HCT116 (cell line): ENCODE results near the gene AVPI1. TPM values are rescaled to one million over a fixed set of nuclear protein-coding genes. Genes with fewer than 3 reads are reported as not detected.

ENCODE experiments used
- ATAC-seq: fragments of 200-7000 bp; cut with Tn5 transposase; 2 replicates; pipeline ENCODE4 v1.9.1; 2020; ENCODE audit warnings: mild to moderate bottlenecking, moderate library complexity
- BruUV-seq: library from RNA; stranded (reverse); fragments of 400-500 nt; replicated peaks from 2 replicates; lab custom pipeline; 2021; lab: Mats Ljungman, UMichigan
- CTCF ChIA-PET: fragments of 300-600 bp; sonication (Branson Sonifier 250); formaldehyde crosslinking; loops from one replicate; lab custom pipeline; 2021; ENCODE audit warnings: antibody characterized with exemption; lab: Charles Lee
- POLR2A ChIA-PET: fragments of 300-600, 350-600 bp; sonication (Branson Sonifier 250); formaldehyde crosslinking; loops from one replicate; lab custom pipeline; 2021; ENCODE audit warnings: antibody characterized with exemption; lab: Charles Lee
- RAD21 ChIA-PET, 2 experiments: fragments of 300-600 bp; sonication (Branson Sonifier 250); formaldehyde crosslinking; loops; one replicate each; lab custom pipeline; 2023; ENCODE audit warnings: low total read pairs in 2 of 2; ENCODE audit not compliant: uncharacterized antibody in 2 of 2, unreplicated experiment in 2 of 2, low non-redundant PET in 1 of 2; lab: Charles Lee
- DNase-seq: peaks from one replicate; pipeline ENCODE4 v3.0.0-alpha.2; 2010; ENCODE audit warnings: low read depth, low spot score
- H2AFZ ChIP-seq: fragments of 200-600 bp; shearing (Covaris generic), sonication (generic); 2 replicates; pipeline ENCODE4 v1.6.1; 2017; ENCODE audit warnings: low read depth, mixed run types, mixed read lengths, antibody characterized with exemption, low read length; ENCODE audit not compliant: poor library complexity, severe bottlenecking
- H3K27ac ChIP-seq: 2 replicates; pipeline ENCODE4 v1.5.1; 2012; ENCODE audit warnings: low read depth, low read length
- H3K27me3 ChIP-seq: fragments of 200-600 bp; sonication (generic); 2 replicates; pipeline ENCODE4 v1.6.1; 2016; ENCODE audit warnings: mixed run types, low read length, mixed read lengths; ENCODE audit not compliant: insufficient read depth
- H3K36me3 ChIP-seq, 2 experiments: fragments of 200-500 bp in 1 of 2; fragments of 200-600 bp in 1 of 2; sonication (Bioruptor generic) in 1 of 2; sonication (generic) in 1 of 2; 2 replicates each; pipeline versions ENCODE4 v1.5.1 to v1.6.1; 2014 to 2016; ENCODE audit warnings: low read length in 2 of 2, inconsistent platforms in 1 of 2, mixed read lengths in 1 of 2, mixed run types in 1 of 2; ENCODE audit not compliant: insufficient read depth in 2 of 2, control insufficient read depth in 1 of 2
- H3K4me1 ChIP-seq, 2 experiments: fragments of 200-600 bp in 1 of 2; sonication (generic) in 1 of 2; 2 replicates each; pipeline versions ENCODE4 v1.5.1 to v1.6.1; 2012 to 2017; ENCODE audit warnings: low read length in 2 of 2, inconsistent platforms in 1 of 2, mild to moderate bottlenecking in 1 of 2, mixed read lengths in 1 of 2, mixed run types in 1 of 2, moderate library complexity in 1 of 2; ENCODE audit not compliant: insufficient read depth in 2 of 2, control insufficient read depth in 1 of 2
- H3K4me2 ChIP-seq: fragments of 200-600 bp; sonication (generic); 2 replicates; pipeline ENCODE4 v1.6.1; 2017; ENCODE audit warnings: mixed run types, low read length, mixed read lengths
- H3K4me3 ChIP-seq, 2 experiments: fragments of 200-600 bp in 1 of 2; sonication (generic) in 1 of 2; replicated peaks in 1 of 2; 2 replicates each; pipeline ENCODE4 v1.5.1; 2011 to 2016; ENCODE audit warnings: low read length in 2 of 2, control low read depth in 1 of 2, low read depth in 1 of 2, mild to moderate bottlenecking in 1 of 2, mixed read lengths in 1 of 2, mixed run types in 1 of 2
- H3K79me2 ChIP-seq: fragments of 200-600 bp; sonication (generic); 2 replicates; pipeline ENCODE4 v1.6.1; 2017; ENCODE audit warnings: mild to moderate bottlenecking, mixed run types, low read length, moderate library complexity, mixed read lengths; ENCODE audit not compliant: insufficient read depth
- H3K9ac ChIP-seq: fragments of 200-600 bp; sonication (generic); 2 replicates; pipeline ENCODE4 v1.6.1; 2016; ENCODE audit warnings: low read length, mixed read lengths
- H3K9me2 ChIP-seq: fragments of 200-600 bp; sonication (generic), shearing (Covaris generic); 2 replicates; pipeline ENCODE4 v1.6.1; 2017; ENCODE audit warnings: mixed run types, mild to moderate bottlenecking, moderate library complexity; ENCODE audit not compliant: insufficient read depth
- H3K9me3 ChIP-seq, 2 experiments: fragments of 200-500 bp in 1 of 2; fragments of 200-600 bp in 1 of 2; sonication (Bioruptor generic) in 1 of 2; sonication (generic) in 1 of 2; 2 replicates each; pipeline ENCODE4 v1.6.1; 2014 to 2017; ENCODE audit warnings: low read length in 2 of 2, mixed read lengths in 2 of 2, inconsistent platforms in 1 of 2, low read depth in 1 of 2, mild to moderate bottlenecking in 1 of 2, mixed run types in 1 of 2, moderate library complexity in 1 of 2; ENCODE audit not compliant: control insufficient read depth in 1 of 2, insufficient read depth in 1 of 2
- H4K20me1 ChIP-seq: fragments of 200-600 bp; sonication (generic), shearing (Covaris generic); 2 replicates; pipeline ENCODE4 v1.6.1; 2017; ENCODE audit warnings: mixed run types, mild to moderate bottlenecking, moderate library complexity; ENCODE audit not compliant: insufficient read depth
- CBX3 ChIP-seq: IDR thresholded peaks from 2 replicates; pipeline ENCODE4 v1.6.1; 2012; ENCODE audit warnings: low read depth
- EGR1 ChIP-seq: IDR thresholded peaks from 2 replicates; pipeline ENCODE4 v1.6.1; 2012; ENCODE audit warnings: low read depth
- JUND ChIP-seq: IDR thresholded peaks from 2 replicates; pipeline ENCODE4 v1.6.1; 2012
- MAX ChIP-seq: IDR thresholded peaks from 2 replicates; pipeline ENCODE4 v1.6.1; 2012
- POLR2A ChIP-seq: IDR thresholded peaks from 2 replicates; pipeline ENCODE4 v1.7.0; 2011; ENCODE audit warnings: borderline replicate concordance; ENCODE audit not compliant: insufficient read depth, insufficient read length; ENCODE audit errors: extremely low read depth
- POLR2AphosphoS5 ChIP-seq: IDR thresholded peaks from 2 replicates; pipeline ENCODE4 v1.6.1; 2011; ENCODE audit warnings: mild to moderate bottlenecking, low read depth, low read length, moderate library complexity
- RAD21 ChIP-seq: IDR thresholded peaks from 2 replicates; pipeline ENCODE4 v1.6.1; 2012; ENCODE audit warnings: low read depth, mild to moderate bottlenecking
- REST ChIP-seq: IDR thresholded peaks from 2 replicates; pipeline ENCODE4 v1.6.1; 2012; ENCODE audit warnings: low read depth
- SRF ChIP-seq: IDR thresholded peaks from 2 replicates; pipeline ENCODE4 v1.6.1; 2012; ENCODE audit warnings: low read depth
- YY1 ChIP-seq: IDR thresholded peaks from 2 replicates; pipeline ENCODE4 v1.6.1; 2011; ENCODE audit warnings: low read length, low read depth, moderate library complexity, mild to moderate bottlenecking; ENCODE audit not compliant: insufficient replicate concordance; ENCODE audit errors: extremely low read depth
- ZBTB33 ChIP-seq: IDR thresholded peaks from 2 replicates; pipeline ENCODE4 v1.6.1; 2011; ENCODE audit warnings: mild to moderate bottlenecking, low read length, moderate library complexity; ENCODE audit not compliant: insufficient replicate concordance; ENCODE audit errors: extremely low read depth
- ZFX ChIP-seq: fragments of 450-650 bp; IDR thresholded peaks from 2 replicates; pipeline ENCODE4 v1.6.1; 2017
- intact Hi-C: fragments of 100-400 bp; cut with micrococcal nuclease; formaldehyde crosslinking; loops from 2 replicates; pipeline ENCODE4 v1.10.0; 2022
- total RNA-seq: library from RNA; stranded (reverse); gene quantifications from one replicate; pipeline ENCODE4 v1.2.1, GENCODE V29; 2021; ENCODE audit not compliant: unreplicated experiment
- TF ChIP-seq, protein P1 (sequence below): IDR thresholded peaks from 2 replicates; pipeline ENCODE4 v1.6.1; 2012

The AVPI1 gene
- total RNA-seq, 1 experiment from 2014 or later = 26.7 TPM

DNA sequence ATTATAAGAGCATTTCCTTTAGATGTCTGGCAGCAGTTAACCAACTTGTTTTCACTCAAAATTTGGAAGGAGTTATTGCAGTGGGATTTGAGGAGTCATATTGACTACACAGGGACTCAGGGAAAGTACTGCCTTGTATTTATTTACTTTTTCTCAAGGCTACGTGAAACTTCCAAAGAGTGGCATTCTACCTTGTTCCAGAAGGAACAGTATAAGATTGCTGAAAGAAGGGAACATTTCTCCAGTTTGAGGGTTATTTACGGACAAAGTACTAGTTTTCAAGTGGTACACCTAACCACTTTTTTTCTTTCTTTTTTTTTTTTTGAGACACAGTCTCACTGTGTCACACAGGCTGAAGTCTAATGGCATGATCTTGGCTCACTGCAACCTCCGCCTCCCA is 58.8 kb downstream of the AVPI1 start:
- peaks cover 6% of the 10 kb centered on the region; the same call in 1 of the 2 replicates for H3K79me2 ChIP-seq
- no peaks in the 10 kb centered on the region for H3K9me2 ChIP-seq
- RAD21 ChIA-PET = no interaction called here
- TF ChIP-seq POLR2AphosphoS5 = no peak
- TF ChIP-seq ZBTB33 = no peak
- TF ChIP-seq RAD21 = no peak
- TF ChIP-seq ZFX = no peak
- no peak for TF ChIP-seq POLR2A
- TF ChIP-seq YY1 = no peak
- TF ChIP-seq JUND = no peak
- TF ChIP-seq, protein P1, sequence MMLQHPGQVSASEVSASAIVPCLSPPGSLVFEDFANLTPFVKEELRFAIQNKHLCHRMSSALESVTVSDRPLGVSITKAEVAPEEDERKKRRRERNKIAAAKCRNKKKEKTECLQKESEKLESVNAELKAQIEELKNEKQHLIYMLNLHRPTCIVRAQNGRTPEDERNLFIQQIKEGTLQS = no peak
- POLR2A ChIA-PET = no interaction called here
- H4K20me1 ChIP-seq = no peaks in the 10 kb centered on the region
- DNase-seq (no peak), ATAC-seq (no peak)
- no peak overlapping the region for H2AFZ ChIP-seq
- BruUV-seq = no TSS peak
- H3K9me3 ChIP-seq = no peaks in the 10 kb centered on the region
- H3K27me3 ChIP-seq = no peaks in the 10 kb centered on the region
- no peak overlapping the region for H3K9ac ChIP-seq
- H3K27ac ChIP-seq = no peak overlapping the region
- peaks cover 0 to 19% of the 10 kb centered on the region in 2 experiments; a peak in 3 of 4 replicates for H3K4me1 ChIP-seq
- no peaks in the 10 kb centered on the region for H3K36me3 ChIP-seq
- CTCF ChIA-PET = no interaction called here
- H3K4me2 ChIP-seq = no peak overlapping the region
- intact Hi-C loops = no loop called here
- no peak overlapping the region for H3K4me3 ChIP-seq

DNA sequence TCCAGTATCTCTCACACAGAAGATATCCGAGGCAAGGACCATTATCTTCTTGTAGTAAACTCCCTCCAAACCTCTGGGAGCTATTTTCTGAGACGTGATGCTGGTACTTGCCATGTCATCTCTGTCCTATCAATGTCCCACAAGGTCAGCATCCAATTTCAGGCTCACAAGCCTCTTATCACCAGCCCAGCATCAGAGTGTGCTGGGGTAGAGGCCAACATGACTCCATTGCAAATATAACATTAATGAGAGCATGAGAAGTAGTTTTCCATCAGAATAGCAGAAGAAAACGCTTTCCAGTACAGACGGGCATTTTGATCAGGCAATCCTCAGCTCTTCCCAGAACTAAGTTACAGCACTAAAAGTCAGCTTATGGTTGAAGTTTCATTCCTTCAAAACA is 59.3 kb downstream of the AVPI1 start:
- Histone ChIP-seq H3K27ac (no peak overlapping the region), H3K9me2 (no peaks in the 10 kb centered on the region), H3K4me2 (no peak overlapping the region), H3K4me3 (no peak overlapping the region), H3K9me3 (no peaks in the 10 kb centered on the region), H3K4me1 (peaks cover 0 to 18% of the 10 kb centered on the region in 2 experiments; a peak in 3 of 4 replicates), H4K20me1 (no peaks in the 10 kb centered on the region), H3K79me2 (peaks cover 5% of the 10 kb centered on the region; the same call in 1 of the 2 replicates), H3K9ac (no peak overlapping the region), H2AFZ (no peak overlapping the region), H3K27me3 (no peaks in the 10 kb centered on the region), H3K36me3 (no peaks in the 10 kb centered on the region)
- no TSS peak for BruUV-seq
- intact Hi-C loops = no loop called here
- RAD21 ChIA-PET = no interaction called here
- CTCF ChIA-PET = no interaction called here
- no peak for ATAC-seq
- no peak for DNase-seq
- POLR2A ChIA-PET = no interaction called here
- TF ChIP-seq YY1 = no peak
- no peak for TF ChIP-seq CBX3
- no peak for TF ChIP-seq JUND
- no peak for TF ChIP-seq EGR1
- TF ChIP-seq SRF = no peak
- TF ChIP-seq REST = no peak
- TF ChIP-seq MAX = no peak
